HEK293 (cell line): Measurements from ENCODE around the gene AHCYL1.

Source experiments
- CTCF ChIA-PET: fragments of 350-600 bp; formaldehyde crosslinking; extraction: SDS; loops from one replicate; lab custom pipeline; 2021; ENCODE audit warnings: antibody characterized with exemption; lab: Yijun Ruan, JAX
- POLR2A ChIA-PET: fragments of 300-600 bp; formaldehyde crosslinking; extraction: SDS; loops from one replicate; lab custom pipeline; 2020; ENCODE audit warnings: antibody characterized with exemption, inconsistent platforms; lab: Yijun Ruan, JAX
- H3K27ac ChIP-seq: fragments of 200-500 bp; sonication (Bioruptor generic); 2 replicates; pipeline ENCODE4 v1.5.1; 2014; ENCODE audit warnings: low read depth, low read length, control low read depth, inconsistent platforms; ENCODE audit errors: extremely low read depth
- H3K36me3 ChIP-seq, 2 experiments: fragments of 200-500 bp in 1 of 2; sonication (Bioruptor generic) in 1 of 2; 1 replicate in 1 of 2; 2 replicates in 1 of 2; pipeline ENCODE4 v1.5.1; 2014 to 2017; ENCODE audit warnings: inconsistent platforms in 2 of 2, low read length in 2 of 2; ENCODE audit not compliant: control insufficient read depth in 2 of 2, insufficient read depth in 1 of 2
- H3K4me1 ChIP-seq: fragments of 200-500 bp; sonication (Bioruptor generic); 2 replicates; pipeline ENCODE4 v1.5.1; 2014; ENCODE audit warnings: mild to moderate bottlenecking, low read length, inconsistent platforms; ENCODE audit not compliant: control insufficient read depth, insufficient read depth
- H3K4me3 ChIP-seq: 2 replicates; pipeline ENCODE4 v1.5.1; 2011; ENCODE audit warnings: low read depth, mild to moderate bottlenecking, control low read depth, low read length, moderate library complexity
- H3K9me3 ChIP-seq: fragments of 200-500 bp; sonication (Bioruptor generic); 2 replicates; pipeline ENCODE4 v1.5.1; 2014; ENCODE audit warnings: low read depth, low read length, inconsistent platforms; ENCODE audit not compliant: control insufficient read depth, insufficient read depth
- KLF10 ChIP-seq: fragments of 450-650 bp; IDR thresholded peaks from 2 replicates; pipeline ENCODE4 v1.5.1; 2018; ENCODE audit warnings: missing biosample characterization, mild to moderate bottlenecking, missing genetic modification characterization
- KLF8 ChIP-seq: fragments of 450-650 bp; formaldehyde crosslinking; IDR thresholded peaks from 2 replicates; pipeline ENCODE4 v1.5.1; 2016; ENCODE audit warnings: missing biosample characterization, missing genetic modification characterization
- KLF9 ChIP-seq: fragments of 450-650 bp; formaldehyde crosslinking; IDR thresholded peaks from 2 replicates; pipeline ENCODE4 v1.5.1; 2016; ENCODE audit warnings: missing biosample characterization, missing genetic modification characterization, low read depth
- PRDM1 ChIP-seq: fragments of 450-650 bp; formaldehyde crosslinking; IDR thresholded peaks from 2 replicates; pipeline ENCODE4; 2016; ENCODE audit warnings: missing biosample characterization, missing genetic modification characterization
- PRDM6 ChIP-seq: fragments of 450-650 bp; formaldehyde crosslinking; IDR thresholded peaks from 2 replicates; pipeline ENCODE4 v1.5.1; 2017; ENCODE audit warnings: missing biosample characterization, missing genetic modification characterization
- REPIN1 ChIP-seq: fragments of 450-650 bp; formaldehyde crosslinking; IDR thresholded peaks from 2 replicates; pipeline ENCODE4 v1.5.1; 2017; ENCODE audit warnings: missing biosample characterization, missing genetic modification characterization, low read depth
- SCRT1 ChIP-seq: fragments of 450-650 bp; formaldehyde crosslinking; IDR thresholded peaks from 2 replicates; pipeline ENCODE4 v1.5.1; 2016; ENCODE audit warnings: missing biosample characterization, missing genetic modification characterization, borderline replicate concordance
- SCRT2 ChIP-seq: fragments of 450-650 bp; formaldehyde crosslinking; IDR thresholded peaks from 2 replicates; pipeline ENCODE4 v1.5.1; 2016; ENCODE audit warnings: missing biosample characterization, missing genetic modification characterization
- ZFP3 ChIP-seq: fragments of 450-650 bp; formaldehyde crosslinking; IDR thresholded peaks from 2 replicates; pipeline ENCODE4 v1.5.1; 2016; ENCODE audit warnings: low read depth, missing biosample characterization, missing genetic modification characterization
- ZFP37 ChIP-seq: fragments of 450-650 bp; formaldehyde crosslinking; IDR thresholded peaks from 2 replicates; pipeline ENCODE4 v1.5.1; 2016; ENCODE audit warnings: missing biosample characterization, missing genetic modification characterization
- ZNF121 ChIP-seq: fragments of 450-650 bp; formaldehyde crosslinking; IDR thresholded peaks from 2 replicates; pipeline ENCODE4 v1.5.1; 2016; ENCODE audit warnings: missing biosample characterization, missing genetic modification characterization
- ZNF133 ChIP-seq: fragments of 450-650 bp; formaldehyde crosslinking; IDR thresholded peaks from 2 replicates; pipeline ENCODE4 v1.5.1; 2016; ENCODE audit warnings: missing biosample characterization, missing genetic modification characterization
- ZNF155 ChIP-seq: fragments of 450-650 bp; formaldehyde crosslinking; IDR thresholded peaks from 2 replicates; pipeline ENCODE4 v1.5.1; 2016; ENCODE audit warnings: missing biosample characterization, missing genetic modification characterization
- ZNF324 ChIP-seq: fragments of 450-650 bp; formaldehyde crosslinking; IDR thresholded peaks from 2 replicates; pipeline ENCODE4 v1.5.1; 2016; ENCODE audit warnings: missing biosample characterization, missing genetic modification characterization
- ZNF473 ChIP-seq: fragments of 450-650 bp; formaldehyde crosslinking; IDR thresholded peaks from 2 replicates; pipeline ENCODE4 v1.5.1; 2017; ENCODE audit warnings: missing biosample characterization, missing genetic modification characterization
- ZNF549 ChIP-seq: fragments of 450-650 bp; IDR thresholded peaks from 2 replicates; pipeline ENCODE4 v1.5.1; 2018; ENCODE audit warnings: missing biosample characterization, missing genetic modification characterization, mild to moderate bottlenecking, inconsistent platforms, moderate library complexity
- ZNF558 ChIP-seq: fragments of 450-650 bp; formaldehyde crosslinking; IDR thresholded peaks from 2 replicates; pipeline ENCODE4 v1.5.1; 2016; ENCODE audit warnings: missing biosample characterization, missing genetic modification characterization
- ZNF677 ChIP-seq: fragments of 450-650 bp; IDR thresholded peaks from 2 replicates; pipeline ENCODE4 v1.5.0; 2018; ENCODE audit warnings: missing biosample characterization, mild to moderate bottlenecking, missing genetic modification characterization, moderate library complexity
- ZNF768 ChIP-seq: fragments of 450-650 bp; formaldehyde crosslinking; IDR thresholded peaks from 2 replicates; pipeline ENCODE4 v1.5.1; 2018; ENCODE audit warnings: missing biosample characterization, mild to moderate bottlenecking, missing genetic modification characterization
- ZNF792 ChIP-seq: fragments of 450-650 bp; formaldehyde crosslinking; IDR thresholded peaks from 2 replicates; pipeline ENCODE4 v1.5.1; 2016; ENCODE audit warnings: missing biosample characterization, missing genetic modification characterization
- ZNF837 ChIP-seq: fragments of 450-650 bp; formaldehyde crosslinking; IDR thresholded peaks from 2 replicates; pipeline ENCODE4 v1.5.1; 2016; ENCODE audit warnings: missing biosample characterization, missing genetic modification characterization
- ZNF843 ChIP-seq: fragments of 450-650 bp; formaldehyde crosslinking; IDR thresholded peaks from 2 replicates; pipeline ENCODE4 v1.5.1; 2016; ENCODE audit warnings: missing biosample characterization, missing genetic modification characterization
- ZXDB ChIP-seq: fragments of 450-650 bp; formaldehyde crosslinking; IDR thresholded peaks from 2 replicates; pipeline ENCODE4 v1.5.1; 2016; ENCODE audit warnings: missing biosample characterization, missing genetic modification characterization
- TF ChIP-seq, protein P1 (sequence below): sonication (generic); formaldehyde crosslinking; IDR thresholded peaks from 2 replicates; pipeline ENCODE4 v1.8.1; 2022; ENCODE audit warnings: mild to moderate bottlenecking, moderate library complexity, missing genetic modification reagents
- TF ChIP-seq, protein P2 (sequence below): fragments of 450-650 bp; formaldehyde crosslinking; IDR thresholded peaks from 2 replicates; pipeline ENCODE4 v1.5.1; 2017; ENCODE audit warnings: missing biosample characterization, missing genetic modification characterization
- TF ChIP-seq, protein P3 (sequence below): fragments of 450-650 bp; formaldehyde crosslinking; IDR thresholded peaks from 2 replicates; pipeline ENCODE4 v1.5.1; 2017; ENCODE audit warnings: missing biosample characterization, missing genetic modification characterization

The AHCYL1 gene

GRCh38 chr1:109986054-109986444 is 1.5 kb downstream of the AHCYL1 start:
- peak overlapping the region; percentile 81 for H3K4me3 ChIP-seq
- ChIA-PET POLR2A (interaction anchor here (1.0 to 2.9 kb wide), 2 partner anchors 21 to 438 kb away, joined by 3 to 16 read pairs; partner anchors contain the start of gene GNAI3), CTCF (interaction anchor here (0.6 to 12.6 kb wide), 12 partner anchors 11 to 474 kb away, joined by 3 to 522 read pairs (median 37); no protein-coding TSS in a partner anchor)
- 0 out of 2 replicates have a peak, but pooled peaks cover 3% of the 10 kb centered on the region for H3K4me1 ChIP-seq
- no peak overlapping the region for H3K27ac ChIP-seq
- no peak for TF ChIP-seq ZNF843 (tag by site-specific recombination)
- TF ChIP-seq ZNF155 (tag by site-specific recombination): no peak
- no peak for TF ChIP-seq KLF8 (tag by site-specific recombination)
- TF ChIP-seq, protein P1, sequence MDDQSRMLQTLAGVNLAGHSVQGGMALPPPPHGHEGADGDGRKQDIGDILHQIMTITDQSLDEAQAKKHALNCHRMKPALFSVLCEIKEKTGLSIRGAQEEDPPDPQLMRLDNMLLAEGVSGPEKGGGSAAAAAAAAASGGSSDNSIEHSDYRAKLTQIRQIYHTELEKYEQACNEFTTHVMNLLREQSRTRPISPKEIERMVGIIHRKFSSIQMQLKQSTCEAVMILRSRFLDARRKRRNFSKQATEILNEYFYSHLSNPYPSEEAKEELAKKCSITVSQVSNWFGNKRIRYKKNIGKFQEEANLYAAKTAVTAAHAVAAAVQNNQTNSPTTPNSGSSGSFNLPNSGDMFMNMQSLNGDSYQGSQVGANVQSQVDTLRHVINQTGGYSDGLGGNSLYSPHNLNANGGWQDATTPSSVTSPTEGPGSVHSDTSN (CRISPR knock-in tag): no peak
- TF ChIP-seq ZFP37: no peak
- no peak for TF ChIP-seq ZNF121 (tag by site-specific recombination)
- no peak for TF ChIP-seq ZNF792 (tag by site-specific recombination)
- no peak for TF ChIP-seq PRDM1 (tag by site-specific recombination)
- TF ChIP-seq, protein P2, sequence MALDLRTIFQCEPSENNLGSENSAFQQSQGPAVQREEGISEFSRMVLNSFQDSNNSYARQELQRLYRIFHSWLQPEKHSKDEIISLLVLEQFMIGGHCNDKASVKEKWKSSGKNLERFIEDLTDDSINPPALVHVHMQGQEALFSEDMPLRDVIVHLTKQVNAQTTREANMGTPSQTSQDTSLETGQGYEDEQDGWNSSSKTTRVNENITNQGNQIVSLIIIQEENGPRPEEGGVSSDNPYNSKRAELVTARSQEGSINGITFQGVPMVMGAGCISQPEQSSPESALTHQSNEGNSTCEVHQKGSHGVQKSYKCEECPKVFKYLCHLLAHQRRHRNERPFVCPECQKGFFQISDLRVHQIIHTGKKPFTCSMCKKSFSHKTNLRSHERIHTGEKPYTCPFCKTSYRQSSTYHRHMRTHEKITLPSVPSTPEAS: no peak
- TF ChIP-seq KLF10 (tag by site-specific recombination): no peak
- TF ChIP-seq ZNF837 (tag by site-specific recombination): no peak
- no peak for TF ChIP-seq ZXDB (tag by site-specific recombination)
- peaks cover 0 to 21% of the 10 kb centered on the region in 2 experiments; a peak in 1 of 3 replicates for H3K36me3 ChIP-seq
- H3K9me3 ChIP-seq: no peaks in the 10 kb centered on the region

DNA sequence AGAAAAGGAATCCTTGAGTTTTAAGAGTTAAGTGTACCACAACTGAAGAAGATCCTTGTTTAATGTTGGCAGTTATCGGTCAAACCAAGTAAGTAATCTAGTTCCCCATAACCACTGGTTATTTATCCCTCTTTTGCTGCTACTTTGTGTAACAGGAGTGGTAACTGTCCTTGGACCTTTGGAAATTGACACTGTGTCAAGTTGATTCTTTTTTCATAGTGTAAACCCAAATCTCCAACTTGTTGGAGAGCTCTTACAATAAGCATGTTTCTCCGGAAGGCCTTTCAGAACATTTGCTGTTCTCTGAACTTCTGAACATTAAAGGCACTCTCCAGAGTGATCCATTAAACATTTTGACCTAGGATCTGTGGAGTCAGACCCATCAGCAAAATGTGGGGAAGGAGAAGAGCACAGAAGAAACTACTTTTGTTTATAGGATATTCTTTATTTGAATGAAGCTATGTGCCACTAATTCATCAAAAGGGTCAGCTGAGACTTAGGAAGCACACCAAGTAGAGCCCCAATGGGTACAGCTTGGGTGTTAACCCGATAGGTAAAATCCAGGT is 3.9 kb downstream of the AHCYL1 start:
- Histone ChIP-seq H3K36me3 (peaks cover 0 to 27% of the 10 kb centered on the region in 2 experiments; a peak in 1 of 3 replicates), H3K4me1 (0 out of 2 replicates have a peak, but pooled peaks cover 3% of the 10 kb centered on the region), H3K4me3 (no peak overlapping the region), H3K27ac (no peak overlapping the region), H3K9me3 (no peaks in the 10 kb centered on the region)
- POLR2A ChIA-PET: interaction anchor here (0.6 kb wide), 1 partner anchor 39 kb away, joined by 3 read pairs; no protein-coding TSS in a partner anchor
- TF ChIP-seq ZNF549 (tag by site-specific recombination) (no peak), ZNF558 (tag by site-specific recombination) (peak; percentile 98)
- CTCF ChIA-PET: interaction anchor here (0.6 to 12.6 kb wide), 5 partner anchors 117 to 984 kb away, joined by 3 to 522 read pairs (median 4); no protein-coding TSS in a partner anchor

GRCh38 chr1:109989506-109990301 is 5.1 kb downstream of the AHCYL1 start:
- H3K4me3 ChIP-seq: no peak overlapping the region
- peaks cover 0 to 27% of the 10 kb centered on the region in 2 experiments; a peak in 1 of 3 replicates for H3K36me3 ChIP-seq
- H3K27ac ChIP-seq: no peak overlapping the region
- POLR2A ChIA-PET: no interaction called here
- TF ChIP-seq ZNF677 (tag by site-specific recombination) (no peak), PRDM6 (tag by site-specific recombination) (0 out of 2 replicates have a peak, but pooled peaks have one; percentile 11), SCRT1 (tag by site-specific recombination) (peak; percentile 80), ZFP3 (tag by site-specific recombination) (no peak), ZNF768 (tag by site-specific recombination) (no peak), REPIN1 (tag by site-specific recombination) (no peak), KLF9 (tag by site-specific recombination) (peak; percentile 27; the same call in 1 of the 2 replicates), ZNF473 (no peak), SCRT2 (tag by site-specific recombination) (peak; percentile 94), ZNF133 (tag by site-specific recombination) (no peak), ZNF324 (tag by site-specific recombination) (no peak)
- TF ChIP-seq, protein P3, sequence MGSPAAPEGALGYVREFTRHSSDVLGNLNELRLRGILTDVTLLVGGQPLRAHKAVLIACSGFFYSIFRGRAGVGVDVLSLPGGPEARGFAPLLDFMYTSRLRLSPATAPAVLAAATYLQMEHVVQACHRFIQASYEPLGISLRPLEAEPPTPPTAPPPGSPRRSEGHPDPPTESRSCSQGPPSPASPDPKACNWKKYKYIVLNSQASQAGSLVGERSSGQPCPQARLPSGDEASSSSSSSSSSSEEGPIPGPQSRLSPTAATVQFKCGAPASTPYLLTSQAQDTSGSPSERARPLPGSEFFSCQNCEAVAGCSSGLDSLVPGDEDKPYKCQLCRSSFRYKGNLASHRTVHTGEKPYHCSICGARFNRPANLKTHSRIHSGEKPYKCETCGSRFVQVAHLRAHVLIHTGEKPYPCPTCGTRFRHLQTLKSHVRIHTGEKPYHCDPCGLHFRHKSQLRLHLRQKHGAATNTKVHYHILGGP (tag by site-specific recombination): peak; percentile 29; the same call in 1 of the 2 replicates
- TF ChIP-seq, all 188 proteins: peak for 5
- no peaks in the 10 kb centered on the region for H3K9me3 ChIP-seq
- H3K4me1 ChIP-seq: 0 out of 2 replicates have a peak, but pooled peaks cover 3% of the 10 kb centered on the region
- CTCF ChIA-PET: interaction anchor here (0.7 to 1.0 kb wide), 3 partner anchors 213 to 444 kb away, joined by 3 to 4 read pairs (median 4); no protein-coding TSS in a partner anchor
